ENCODE results near the gene ATXN1.
A peak's percentile ranks its signal among the peaks of the same experiment; 100 is the strongest.

ATXN1 gene

DNA sequence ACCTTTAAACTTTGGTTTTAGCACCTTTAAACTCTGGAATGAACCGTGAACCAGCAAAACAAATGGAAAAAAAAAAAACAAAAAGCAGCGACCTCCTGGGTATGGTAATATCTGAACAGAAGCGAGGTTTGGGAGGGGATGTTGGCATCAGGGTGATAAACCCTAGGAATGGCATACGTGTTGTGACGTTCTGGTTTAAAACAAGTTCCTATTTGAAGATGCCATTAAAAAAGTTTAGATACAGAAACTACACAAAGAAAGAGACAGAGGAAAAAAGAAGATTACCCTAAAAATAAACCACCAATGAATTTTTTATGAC, 60.4 kb downstream of the ATXN1 start:
- DNase-seq (ENCODE audit: low spot score), result no peak
- FAIRE-seq, result no peak

DNA sequence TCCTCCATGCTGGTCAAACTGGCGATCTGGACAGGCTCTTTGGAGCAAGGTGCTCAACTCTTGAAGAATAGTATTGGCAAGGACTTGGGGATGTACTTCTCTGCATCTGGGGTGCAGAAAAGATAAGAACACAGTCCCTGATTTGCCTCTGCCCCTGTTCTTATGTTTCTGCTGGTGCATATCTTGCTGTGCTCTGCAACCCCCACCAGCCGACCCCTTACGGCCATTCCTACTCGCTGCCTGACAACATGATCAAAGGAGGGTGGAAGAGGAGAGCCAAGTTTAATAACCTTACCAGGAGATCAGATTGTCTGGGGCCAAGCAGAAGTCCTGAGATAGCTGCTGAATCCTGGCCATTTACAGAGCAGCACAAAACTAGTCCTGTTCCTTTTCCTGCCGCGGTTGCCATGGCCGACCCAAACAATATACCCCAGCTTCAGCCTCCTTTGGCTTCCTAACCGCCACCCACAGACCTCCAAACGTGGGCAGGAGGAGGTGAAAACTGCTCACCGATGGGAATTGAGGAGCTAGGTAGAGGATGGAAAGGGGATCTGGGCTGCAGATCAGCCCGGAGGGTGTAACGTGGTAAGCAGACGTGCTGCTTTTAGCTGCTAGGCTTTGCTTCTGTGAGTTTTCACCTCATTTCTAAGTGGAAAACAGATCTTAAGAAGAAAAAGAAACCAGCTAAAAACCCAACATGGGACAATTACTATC, 60.9 kb downstream of the ATXN1 start:
- FAIRE-seq (no peak), DNase-seq (ENCODE audit: low spot score) (no peak)

DNA sequence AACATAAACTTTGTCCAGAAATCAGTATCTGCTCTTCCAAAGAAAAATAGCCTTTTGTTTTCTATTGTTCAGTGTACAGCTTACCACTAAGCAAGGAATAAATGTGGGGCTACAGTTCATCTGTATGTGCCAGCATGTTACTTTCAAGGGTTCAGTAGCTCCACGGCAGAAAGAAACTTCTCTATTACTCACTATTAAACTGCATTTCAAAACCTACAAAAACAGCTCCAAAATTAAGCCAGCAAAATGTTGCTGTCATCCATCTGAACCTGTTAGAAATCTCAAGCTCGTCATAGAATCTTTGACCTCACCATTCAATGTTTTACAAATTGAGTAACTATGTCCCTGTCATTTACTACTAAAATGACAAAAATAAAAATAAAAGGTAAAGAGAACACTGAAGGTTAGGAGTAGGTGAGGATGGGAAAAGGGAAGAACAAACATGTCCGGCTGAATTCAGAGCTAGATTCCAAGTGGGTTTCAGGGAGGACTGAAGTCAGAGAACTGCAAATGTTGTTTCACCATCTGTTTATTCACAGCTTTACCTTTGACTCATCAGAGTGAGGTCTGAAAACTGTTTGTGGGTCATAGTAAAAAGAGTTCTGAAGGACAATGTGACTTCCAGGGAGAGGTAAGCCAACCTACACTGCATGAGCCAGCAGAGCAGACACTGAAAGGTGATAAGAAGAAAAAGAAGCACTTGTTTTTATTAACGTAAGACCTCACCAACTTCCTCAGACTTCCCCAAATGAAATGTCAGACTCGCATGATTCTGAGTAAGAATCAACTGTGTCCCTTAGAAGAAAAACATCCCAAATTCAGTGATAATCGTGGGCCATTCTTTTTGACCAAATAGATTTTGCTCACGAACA, 62.0 kb downstream of the ATXN1 start:
- peak; percentile 20 for DNase-seq (ENCODE audit: low spot score)
- FAIRE-seq, result no peak

DNA sequence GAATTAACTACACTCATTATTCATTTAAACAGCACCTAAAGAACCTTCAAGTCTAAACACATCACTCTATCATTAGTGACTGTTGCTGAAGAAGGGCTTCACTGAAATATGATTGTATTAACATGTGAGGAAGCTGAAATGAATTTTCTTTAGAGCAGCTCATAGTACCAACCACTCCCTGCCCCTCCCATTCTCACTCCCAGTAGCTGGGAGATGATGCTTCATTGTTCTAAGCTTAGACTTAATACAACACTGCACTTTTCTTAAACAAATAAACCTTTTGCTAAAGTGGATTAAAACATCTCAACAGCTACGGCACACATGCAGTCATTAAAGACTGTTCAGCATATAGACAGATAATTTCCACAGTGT, 63.1 kb downstream of the ATXN1 start:
- DNase-seq (ENCODE audit: low spot score) (no peak), FAIRE-seq (no peak)

DNA sequence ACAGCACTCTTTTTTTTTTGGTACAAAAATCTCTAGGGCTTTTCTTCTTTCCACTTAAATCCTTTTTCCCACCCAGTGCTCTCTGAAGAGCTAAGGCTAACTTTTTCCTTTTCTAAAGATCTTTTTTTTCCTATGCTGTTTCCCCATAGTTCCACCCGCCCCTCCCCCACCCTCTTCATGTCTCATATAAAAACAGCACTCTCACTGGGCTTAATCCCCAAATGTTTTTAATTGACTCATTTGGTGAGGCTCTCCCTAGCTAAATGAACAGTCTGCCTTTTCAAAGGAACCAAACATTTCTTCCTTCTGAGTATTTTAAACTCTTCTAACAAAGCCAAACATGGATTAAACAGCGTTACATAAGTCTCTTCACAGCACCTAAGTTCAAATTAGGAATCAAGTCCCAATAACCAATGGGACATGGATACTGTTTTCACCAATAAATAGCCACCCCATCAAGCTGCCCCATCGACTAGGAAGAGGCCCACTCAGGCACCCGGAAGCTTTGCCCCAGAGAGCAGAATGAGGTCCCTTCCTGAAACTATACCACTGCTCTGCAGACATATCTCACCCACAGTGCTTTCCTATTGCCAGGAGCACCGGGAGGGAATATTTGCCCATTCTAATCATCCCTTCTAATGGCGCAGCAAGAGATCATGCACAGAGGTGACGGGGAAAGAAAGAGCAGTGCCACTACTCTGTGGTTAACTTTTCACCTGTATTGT, 63.7 kb downstream of the ATXN1 start:
- no peak for FAIRE-seq

DNA sequence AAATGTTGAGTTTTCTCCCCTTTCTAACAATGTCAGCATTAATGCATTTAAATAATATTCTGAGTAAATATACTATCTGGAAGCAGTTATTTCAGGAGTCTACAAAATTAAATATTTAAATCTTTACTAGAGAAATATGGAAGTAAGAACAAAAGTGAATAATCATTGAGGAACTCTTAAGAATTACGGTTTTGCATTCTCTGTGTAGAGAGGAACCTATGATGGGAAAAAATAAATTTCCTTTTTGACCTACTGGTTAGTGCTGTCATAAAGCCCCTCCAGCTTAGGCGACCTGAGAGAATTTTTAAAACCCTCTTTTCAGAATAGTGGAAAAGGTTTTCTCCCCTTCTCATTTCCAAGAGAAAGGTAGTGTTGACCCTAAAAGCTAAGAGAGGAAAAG, 64.8 kb downstream of the ATXN1 start:
- FAIRE-seq (no peak), DNase-seq (ENCODE audit: low spot score) (no peak)

More for the DNA sequence above, 63.7 kb downstream of the ATXN1 start:
- DNase-seq (ENCODE audit: low spot score), result no peak

DNA sequence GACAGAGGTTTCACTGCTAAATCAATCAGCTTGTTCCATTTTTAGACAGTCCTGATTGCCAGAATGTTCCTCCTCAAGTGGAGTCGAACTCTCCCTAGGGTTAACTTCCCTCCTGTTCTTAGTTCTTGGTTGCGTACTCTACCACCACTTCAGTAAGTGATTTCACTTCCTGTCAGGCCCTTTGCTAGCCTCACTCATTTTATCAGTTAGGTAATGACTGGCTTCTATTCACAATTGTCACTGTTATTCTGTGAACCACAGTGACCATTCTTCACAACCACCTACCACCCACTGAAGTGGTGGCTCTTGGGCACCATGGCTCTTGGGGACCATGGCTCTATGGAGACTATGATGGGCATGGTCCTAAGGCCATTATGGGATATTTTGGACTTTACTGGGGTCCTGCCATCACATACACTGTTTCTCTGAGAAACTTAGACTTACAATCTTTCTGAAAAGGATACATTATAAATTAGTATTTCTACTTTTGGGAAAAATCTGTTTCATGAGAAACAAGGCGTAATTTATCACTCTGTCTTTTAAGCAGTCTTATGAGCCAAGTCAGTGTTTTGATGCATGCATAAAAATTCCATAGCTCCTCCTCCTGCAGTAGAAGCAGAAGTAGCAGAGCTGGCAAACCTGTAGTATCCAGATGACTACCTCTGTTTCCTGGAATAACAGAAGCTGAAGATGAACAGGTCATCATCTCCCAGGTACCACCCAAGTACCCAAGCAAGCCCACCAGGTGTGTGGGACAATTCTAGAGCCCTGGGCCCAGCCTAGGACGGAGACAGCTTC, 66.3 kb downstream of the ATXN1 start:
- DNase-seq (ENCODE audit: low spot score) (no peak), FAIRE-seq (no peak)

DNA sequence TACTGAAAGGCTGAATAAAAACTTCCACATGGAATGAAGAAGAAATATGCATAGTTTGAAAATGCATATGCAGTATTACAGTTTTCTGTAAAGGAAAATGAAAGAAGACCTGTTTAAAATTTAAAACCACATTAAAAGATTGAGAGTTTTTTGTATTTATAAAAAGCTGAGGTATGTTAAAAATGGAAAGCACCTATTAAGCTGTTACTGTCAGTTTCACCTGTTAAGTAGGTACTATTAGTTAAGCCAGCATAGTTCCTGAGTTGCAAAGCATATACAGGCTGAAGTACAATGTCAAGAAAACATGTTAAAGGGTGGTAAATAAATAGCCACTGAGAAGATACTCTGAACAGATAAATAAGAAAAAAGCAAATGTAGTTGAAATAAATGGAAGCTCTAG, 69.9 kb downstream of the ATXN1 start:
- DNase-seq (ENCODE audit: low spot score) (no peak), FAIRE-seq (no peak)

DNA sequence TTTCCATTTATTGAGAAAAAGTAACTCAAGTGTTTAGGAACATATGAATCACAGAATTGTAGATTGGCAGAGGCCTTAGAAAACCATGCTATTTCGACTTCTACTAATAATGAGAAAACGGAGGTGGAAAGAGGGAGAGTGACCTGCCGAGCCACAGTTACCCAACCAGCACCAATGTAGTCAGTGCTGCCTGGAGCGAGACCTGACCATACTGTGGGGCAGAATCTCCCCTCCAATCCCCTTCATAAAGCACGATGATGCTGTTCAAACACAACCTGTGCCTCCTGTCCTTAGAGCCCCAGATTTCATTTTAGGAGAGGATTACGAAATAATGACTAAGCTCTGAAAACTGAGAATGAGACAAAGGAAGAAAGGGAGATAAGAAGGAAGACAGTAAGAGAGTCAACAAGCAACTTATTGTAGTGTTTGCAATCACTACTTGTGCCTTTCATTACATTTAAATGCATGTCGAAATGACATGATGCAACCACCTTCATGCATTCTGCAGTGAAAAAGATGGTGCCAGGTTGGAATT, 70.6 kb downstream of the ATXN1 start:
- DNase-seq (ENCODE audit: low spot score) (no peak), FAIRE-seq (no peak)

DNA sequence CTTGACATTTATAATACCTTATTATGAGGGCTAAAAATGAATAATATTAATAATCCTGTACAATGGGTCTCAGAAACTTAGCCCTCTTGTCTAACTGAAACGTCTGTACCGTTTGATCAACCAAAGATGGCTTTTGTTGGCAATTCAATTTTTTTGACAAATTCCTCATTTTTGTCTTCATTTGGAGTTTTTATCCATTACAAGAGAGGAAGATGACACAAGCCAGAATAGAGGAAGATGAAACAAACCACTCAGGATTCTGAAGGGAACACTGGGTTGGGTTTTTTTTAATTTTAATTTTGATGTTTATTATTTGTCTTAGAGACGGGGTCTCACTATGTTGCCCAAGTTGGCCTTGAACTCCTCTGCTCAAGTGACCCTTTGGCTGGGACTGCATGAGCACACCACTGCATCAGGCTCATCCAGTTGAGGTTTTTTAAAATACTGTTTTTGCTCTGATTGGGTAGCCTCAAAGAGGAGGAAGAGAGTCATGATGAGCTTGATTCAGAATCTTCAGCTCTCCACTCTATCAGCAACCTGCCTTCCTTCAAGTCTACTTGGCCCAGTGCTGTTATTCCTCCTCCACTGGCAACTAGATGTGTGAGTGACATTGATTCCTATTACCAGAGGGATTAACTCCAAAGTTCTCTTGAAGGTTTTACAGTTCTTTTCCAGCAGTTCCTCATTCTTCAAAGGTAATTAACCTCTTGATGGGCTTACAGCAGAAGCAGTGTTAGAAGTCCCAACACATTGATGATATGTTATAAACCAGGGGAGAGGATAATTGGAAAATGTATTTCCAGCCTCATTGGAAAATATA, 71.3 kb downstream of the ATXN1 start:
- FAIRE-seq, result no peak

DNA sequence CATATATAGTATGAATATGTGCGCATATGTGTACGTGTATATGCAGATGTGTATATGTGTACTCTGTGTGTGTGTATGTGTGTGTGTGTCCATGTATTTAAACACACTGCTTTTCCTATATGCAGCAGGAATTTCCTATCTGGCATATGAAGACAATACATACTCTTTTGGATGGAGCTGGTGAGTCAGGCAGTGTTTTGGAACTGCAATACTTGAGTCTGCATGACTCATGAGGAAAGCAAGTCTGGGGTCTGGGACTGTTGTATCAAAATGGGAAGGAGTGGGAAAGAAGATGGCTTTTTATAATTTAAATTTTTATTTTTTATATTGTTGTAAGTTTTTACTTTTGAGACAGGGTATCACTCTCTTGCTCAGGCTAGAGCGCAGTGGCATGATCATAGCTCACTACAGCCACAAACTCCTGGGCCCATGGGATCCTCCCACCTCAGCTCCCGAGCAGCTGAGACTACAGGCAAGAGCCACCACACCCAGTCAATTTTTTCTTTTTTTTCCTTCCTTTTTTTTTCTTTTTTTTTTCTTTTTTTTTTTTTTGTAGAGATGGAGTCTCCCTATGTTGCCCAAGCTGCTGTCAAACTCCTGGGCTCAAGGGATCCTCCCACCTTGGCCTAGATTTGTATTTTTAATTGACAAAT, 72.2 kb downstream of the ATXN1 start:
- DNase-seq (ENCODE audit: low spot score) (peak; percentile 36), FAIRE-seq (peak; percentile 25)

More for the DNA sequence above, 71.3 kb downstream of the ATXN1 start:
- no peak for DNase-seq (ENCODE audit: low spot score)

DNA sequence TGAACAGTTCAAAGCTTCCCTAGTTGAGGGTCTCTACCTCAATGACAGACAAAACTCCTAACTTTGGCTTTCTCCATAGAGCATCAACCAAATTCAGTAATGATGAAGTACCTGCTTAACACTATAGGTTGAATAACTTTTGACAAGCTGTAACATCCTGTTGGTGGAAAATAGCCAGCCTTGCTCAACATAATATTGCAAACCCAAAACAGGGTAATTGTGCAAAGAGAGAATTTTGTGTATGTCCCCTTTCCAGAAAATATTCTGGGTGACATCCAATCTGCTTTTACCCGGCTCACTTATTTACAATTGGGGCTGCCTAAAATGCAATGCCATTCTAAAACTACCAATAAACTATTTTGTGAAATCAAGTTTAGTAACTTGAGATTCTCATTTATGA, 72.8 kb downstream of the ATXN1 start:
- no peak for FAIRE-seq
- DNase-seq (ENCODE audit: low spot score), result no peak

DNA sequence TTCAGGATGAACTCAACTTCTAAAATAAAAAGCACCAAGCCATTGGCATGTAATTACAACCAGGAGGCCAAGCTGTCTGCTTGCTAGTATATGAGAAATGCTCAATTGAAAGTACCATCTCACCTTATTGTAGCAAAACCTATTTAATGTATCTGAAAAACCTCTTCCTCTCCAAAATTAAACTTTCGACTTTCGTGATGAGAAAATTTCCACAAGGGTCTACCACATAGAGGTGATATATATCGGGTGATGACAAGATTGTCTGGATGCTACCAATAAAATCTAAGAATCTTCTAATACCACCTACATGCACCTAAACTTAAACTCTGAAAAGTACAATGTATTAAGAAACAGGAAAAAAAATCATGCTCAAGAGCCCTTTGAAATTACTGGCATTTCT, 74.2 kb downstream of the ATXN1 start:
- FAIRE-seq (no peak), DNase-seq (ENCODE audit: low spot score) (no peak)

DNA sequence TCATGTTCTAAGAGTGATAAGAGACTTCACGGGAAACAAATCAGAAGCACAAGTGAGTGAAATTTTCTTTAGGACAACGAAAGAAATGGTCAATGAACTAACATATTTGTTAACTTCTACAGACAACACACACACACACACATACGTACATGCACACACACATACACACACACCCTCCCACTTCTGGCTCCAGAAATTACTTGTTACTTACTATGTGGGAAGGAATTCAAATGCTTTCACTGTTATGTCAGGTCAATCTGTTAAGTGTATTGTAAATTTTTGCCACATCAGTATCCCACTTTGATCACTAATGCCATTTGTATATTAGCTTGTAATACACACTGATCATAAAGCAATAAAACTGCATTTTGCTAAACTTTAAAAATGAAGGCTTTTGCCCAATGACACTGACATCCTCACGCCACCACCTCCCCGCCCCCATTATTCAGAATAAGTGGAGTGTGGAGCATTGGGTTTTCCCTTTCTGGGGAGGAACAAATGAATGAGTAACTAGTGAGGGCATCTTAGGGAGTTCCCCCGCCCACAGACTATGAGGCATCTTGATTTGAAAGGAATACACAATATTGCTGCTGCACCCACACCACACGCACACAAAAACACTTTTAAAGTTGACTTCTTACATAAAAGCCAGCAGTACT, 76.2 kb downstream of the ATXN1 start:
- DNase-seq (ENCODE audit: low spot score), result peak; percentile 78
- peak; percentile 84 for FAIRE-seq

DNA sequence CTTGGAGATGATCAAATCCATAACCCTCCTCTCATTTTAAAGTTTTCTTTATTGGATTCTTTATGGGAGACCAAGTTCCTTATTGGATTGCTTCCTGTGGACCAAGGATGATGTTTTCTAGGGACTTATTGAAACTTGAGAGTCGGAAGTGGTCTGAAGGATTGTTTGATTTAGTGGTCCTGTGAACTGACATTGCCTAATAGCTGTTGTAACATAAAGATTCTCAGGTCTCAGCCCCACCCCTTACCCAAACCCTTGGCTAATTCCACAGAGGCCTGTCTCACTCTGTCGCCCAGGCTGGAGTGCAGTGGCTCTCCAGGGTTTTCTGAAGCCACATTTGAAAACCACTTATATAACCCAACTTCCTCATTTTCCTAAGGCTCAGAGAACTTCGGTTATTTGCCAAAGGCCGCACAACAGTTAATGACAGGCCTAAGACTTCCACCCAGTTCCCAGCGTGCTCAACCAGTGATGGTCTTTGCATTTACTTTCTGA, 77.0 kb downstream of the ATXN1 start:
- FAIRE-seq, result no peak
- DNase-seq (ENCODE audit: low spot score), result peak; percentile 73

DNA sequence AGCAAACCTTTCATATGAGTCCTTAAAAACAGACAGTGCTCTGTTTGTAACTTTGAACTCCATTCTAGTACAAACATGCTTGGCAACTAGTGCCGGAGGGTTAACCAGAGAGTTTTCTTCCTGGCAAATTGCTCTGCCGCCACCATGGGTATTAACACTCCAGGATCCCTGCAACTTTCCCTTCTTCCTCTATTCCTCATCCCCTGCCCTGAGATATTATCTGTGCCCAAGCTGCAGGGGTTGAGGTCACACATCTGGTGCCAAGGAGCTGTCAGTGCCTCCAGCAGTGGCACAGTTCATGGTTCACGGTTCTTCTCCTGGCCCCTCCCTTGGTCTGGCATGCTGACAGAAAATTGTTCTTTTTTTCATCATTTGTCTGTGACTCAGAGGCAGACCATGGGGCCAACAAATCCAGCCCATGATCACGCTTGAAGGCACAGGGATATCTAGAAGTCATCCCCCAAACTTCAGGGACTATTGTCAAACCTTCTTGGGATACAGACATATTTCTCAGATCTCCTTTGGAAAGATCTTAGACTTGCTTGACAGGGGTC, 77.5 kb downstream of the ATXN1 start:
- DNase-seq (ENCODE audit: low spot score) (peak; percentile 92), FAIRE-seq (peak; percentile 94)

DNA sequence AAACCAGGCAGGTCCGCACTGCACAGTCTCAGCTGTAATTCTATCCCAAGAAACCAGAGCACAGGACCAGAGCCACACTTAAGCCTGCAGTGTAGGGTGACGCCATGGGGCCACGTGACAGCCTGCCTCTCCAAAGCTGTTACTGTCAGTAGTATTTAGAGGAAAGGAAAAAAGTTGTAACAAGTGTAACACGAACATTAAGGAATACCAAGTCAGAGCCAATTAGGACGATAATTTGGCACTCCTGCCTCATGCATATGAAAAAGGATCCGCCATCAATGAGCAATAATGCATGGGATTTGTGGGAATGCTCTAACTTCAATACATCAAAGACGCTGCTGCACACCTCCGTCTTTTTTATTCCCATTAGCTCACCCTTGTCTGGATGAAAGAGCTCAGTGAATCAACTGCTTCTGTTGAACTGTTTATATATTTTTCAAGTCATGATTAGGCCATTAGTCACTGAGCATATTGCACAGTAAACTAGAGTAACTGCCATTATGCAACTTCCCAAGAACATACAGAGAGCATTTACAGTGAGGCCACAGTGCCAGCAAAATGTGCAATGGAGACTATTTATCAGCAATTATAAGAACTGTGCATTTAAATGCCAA, 79.9 kb downstream of the ATXN1 start:
- DNase-seq (ENCODE audit: low spot score), result peak; percentile 84
- peak; percentile 86 for FAIRE-seq

DNA sequence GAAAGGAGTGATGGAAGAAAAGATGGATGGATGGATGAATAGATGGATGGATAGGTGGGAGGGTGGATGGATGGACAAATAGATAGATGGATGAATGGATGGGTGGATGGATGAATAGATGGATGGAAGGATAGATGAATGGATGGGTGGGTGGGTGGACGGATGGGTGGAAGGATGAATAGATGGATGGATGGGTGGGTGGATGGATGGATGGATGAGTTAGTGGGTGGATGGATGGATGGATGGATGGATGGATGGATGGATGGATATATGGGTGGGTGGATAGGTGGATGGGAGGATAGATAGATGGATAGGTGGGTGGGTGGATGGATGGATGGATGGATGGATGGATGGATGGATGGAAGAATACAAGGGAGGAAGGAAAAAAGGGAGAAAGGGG, 82.2 kb downstream of the ATXN1 start:
- DNase-seq (ENCODE audit: low spot score) (no peak), FAIRE-seq (no peak)
